Neutrophil (primary cell): Measurements from ENCODE around the gene CPSF3.

Source experiments
- H3K27ac ChIP-seq: fragments of 200-600 bp; sonication (generic); 2 replicates; pipeline ENCODE4 v1.5.1; 2016; ENCODE audit warnings: mild to moderate bottlenecking, moderate library complexity
- H3K27me3 ChIP-seq: fragments of 200-600 bp; sonication (generic); 2 replicates; pipeline ENCODE4 v1.6.0; 2016; ENCODE audit warnings: mild to moderate bottlenecking
- H3K36me3 ChIP-seq: fragments of 200-600 bp; sonication (generic); 2 replicates; pipeline ENCODE4 v1.5.1; 2017
- H3K4me1 ChIP-seq, 2 experiments: fragments of 200-600 bp in 1 of 2; sonication (generic) in 1 of 2; 1 replicate in 1 of 2; 2 replicates in 1 of 2; pipeline versions ENCODE4 v1.5.1 to v1.6.1; 2013 to 2016; ENCODE audit warnings: low read depth in 1 of 2, low read length in 1 of 2, mild to moderate bottlenecking in 1 of 2, moderate library complexity in 1 of 2; ENCODE audit not compliant: control insufficient read depth in 1 of 2, insufficient read depth in 1 of 2
- H3K4me3 ChIP-seq, 2 experiments: fragments of 200-600 bp in 1 of 2; sonication (generic) in 1 of 2; 1 replicate in 1 of 2; 2 replicates in 1 of 2; pipeline ENCODE4 v1.5.1; 2013 to 2016; ENCODE audit warnings: low read depth in 1 of 2, low read length in 1 of 2, mild to moderate bottlenecking in 1 of 2, moderate library complexity in 1 of 2
- H3K9me3 ChIP-seq: fragments of 200-600 bp; sonication (generic); 2 replicates; pipeline ENCODE4 v1.5.1; 2016
- CTCF ChIP-seq: fragments of 200-600 bp; sonication (generic); IDR thresholded peaks from 2 replicates; pipeline ENCODE4 v1.5.1; 2016; ENCODE audit warnings: antibody characterized with exemption

Gene CPSF3

GRCh38 chr2:9439536-9439935 is 16.1 kb downstream of the CPSF3 start:
- Histone ChIP-seq H3K4me1 (no peaks in the 10 kb centered on the region), H3K27me3 (no peaks in the 10 kb centered on the region), H3K9me3 (no peaks in the 10 kb centered on the region), H3K27ac (no peak overlapping the region), H3K4me3 (no peak overlapping the region), H3K36me3 (peaks cover 93% of the 10 kb centered on the region)
- no peak for TF ChIP-seq CTCF

GRCh38 chr2:9440058-9440727 is 16.7 kb downstream of the CPSF3 start:
- no peak overlapping the region for H3K27ac ChIP-seq
- H3K36me3 ChIP-seq, result peaks cover 93% of the 10 kb centered on the region
- H3K9me3 ChIP-seq, result no peaks in the 10 kb centered on the region
- H3K4me3 ChIP-seq, result no peak overlapping the region
- no peaks in the 10 kb centered on the region for H3K27me3 ChIP-seq
- no peaks in the 10 kb centered on the region for H3K4me1 ChIP-seq
- TF ChIP-seq CTCF, result no peak

- Histone ChIP-seq H3K27me3 (no peaks in the 10 kb centered on the region), H3K36me3 (peaks cover 90% of the 10 kb centered on the region), H3K9me3 (no peaks in the 10 kb centered on the region), H3K4me3 (no peak overlapping the region), H3K27ac (no peak overlapping the region), H3K4me1 (no peaks in the 10 kb centered on the region)
- no peak for TF ChIP-seq CTCF
Measured at GRCh38 chr2:9441556-9441955, 18.1 kb downstream of the CPSF3 start.

GRCh38 chr2:9443526-9443925 is 20.1 kb downstream of the CPSF3 start:
- Histone ChIP-seq H3K27ac (no peak overlapping the region), H3K4me3 (no peak overlapping the region), H3K4me1 (no peaks in the 10 kb centered on the region), H3K9me3 (no peaks in the 10 kb centered on the region), H3K27me3 (no peaks in the 10 kb centered on the region), H3K36me3 (peaks cover 92% of the 10 kb centered on the region)
- no peak for TF ChIP-seq CTCF

GRCh38 chr2:9445089-9445488 is 21.6 kb downstream of the CPSF3 start:
- Histone ChIP-seq H3K27ac (no peak overlapping the region), H3K9me3 (no peaks in the 10 kb centered on the region), H3K4me1 (no peaks in the 10 kb centered on the region), H3K36me3 (peaks cover 91% of the 10 kb centered on the region), H3K4me3 (no peak overlapping the region), H3K27me3 (no peaks in the 10 kb centered on the region)
- no peak for TF ChIP-seq CTCF
